M059J (cell line): ENCODE results near the gene NFIX. TPM values are rescaled to one million over a fixed set of nuclear protein-coding genes. Genes with fewer than 3 reads are reported as not detected.

Source experiments
- DNase-seq: peaks from one replicate; pipeline ENCODE4 v3.0.0-alpha.2; 2012; ENCODE audit warnings: low read depth
- total RNA-seq: library from RNA; depleted of rRNA; stranded (reverse); fragments of >200 nt; shearing (Covaris generic); gene quantifications from 2 replicates; pipeline ENCODE4 v1.2.3, GENCODE V29; 2014

Gene NFIX
- total RNA-seq, 1 experiment from 2014 or later = 52.0 TPM

- peak; percentile 38 for DNase-seq
Observed at GRCh38 chr19:13091400-13092157, 96.3 kb downstream of the NFIX start.

- no peak for DNase-seq
Observed at GRCh38 chr19:13092158-13092543, 96.9 kb downstream of the NFIX start.

GRCh38 chr19:13092606-13093235, 97.4 kb downstream of the NFIX start:
- DNase-seq = peak; percentile 54

GRCh38 chr19:13093407-13094105, 98.3 kb downstream of the NFIX start:
- DNase-seq = peak; percentile 76

GRCh38 chr19:13094106-13094504, 98.8 kb downstream of the NFIX start:
- no peak for DNase-seq

GRCh38 chr19:13094771-13095392, 99.6 kb downstream of the NFIX start:
- no peak for DNase-seq

- no peak for DNase-seq
Observed at GRCh38 chr19:13095393-13095784, 100.1 kb downstream of the NFIX start.

GRCh38 chr19:13095934-13096927, 101.0 kb downstream of the NFIX start:
- DNase-seq = no peak

- DNase-seq = no peak
Observed at GRCh38 chr19:13097033-13097462, 101.8 kb downstream of the NFIX start.

- DNase-seq = no peak
Observed at GRCh38 chr19:13097463-13098258, 102.4 kb downstream of the NFIX start.

GRCh38 chr19:13098277-13099072, 103.2 kb downstream of the NFIX start:
- no peak for DNase-seq

GRCh38 chr19:13099073-13099999, 104.1 kb downstream of the NFIX start:
- DNase-seq = no peak

GRCh38 chr19:13100031-13100588, 104.8 kb downstream of the NFIX start:
- no peak for DNase-seq

GRCh38 chr19:13100841-13101589, 105.7 kb downstream of the NFIX start:
- no peak for DNase-seq

- no peak for DNase-seq
Observed at GRCh38 chr19:13101590-13102415, 106.5 kb downstream of the NFIX start.

- DNase-seq = no peak
Observed at GRCh38 chr19:13102416-13102665, 107.1 kb downstream of the NFIX start.
